ENCODE results near the gene DOCK6. TPM values are rescaled to one million over a fixed set of nuclear protein-coding genes. Genes with fewer than 3 reads are reported as not detected.

Gene DOCK6
- total RNA-seq, 2 donors from 2014 or later, result 30.5 to 49.3 TPM

DNA sequence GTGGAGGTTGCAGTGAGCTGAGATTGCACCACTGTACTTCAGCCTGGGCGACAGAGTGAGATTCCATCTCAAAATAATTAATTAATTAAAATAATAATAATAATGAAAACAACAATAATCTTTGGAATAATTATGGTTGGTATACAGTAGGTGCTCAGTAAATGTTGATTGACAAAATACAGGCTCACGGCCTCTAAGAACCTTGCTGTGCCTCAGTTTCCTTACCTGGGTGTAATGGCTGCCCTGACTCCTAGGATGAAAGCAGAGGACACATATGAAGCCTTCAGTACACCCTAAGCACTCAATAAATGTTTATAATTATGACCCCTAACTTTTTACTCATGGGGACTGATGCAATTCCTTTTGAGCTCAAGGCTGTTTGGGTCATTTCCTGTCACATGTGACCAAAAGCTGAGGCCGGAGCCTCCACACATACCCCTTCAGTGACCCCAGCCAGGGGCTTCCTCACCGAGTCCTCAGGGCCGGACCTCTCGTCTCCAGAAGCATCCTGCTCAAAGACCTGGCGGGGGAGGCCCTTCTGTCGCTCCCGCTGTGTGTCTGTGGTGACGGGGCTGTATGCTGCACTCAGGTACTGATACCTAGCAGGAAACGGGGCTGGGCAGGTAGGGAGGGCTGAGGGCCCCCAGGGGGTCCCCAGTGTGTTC is 10.5 kb downstream of the DOCK6 start:
- no peak for ATAC-seq (ENCODE audit: insufficient number of reproducible peaks, low FRiP score, low read depth)
- Histone ChIP-seq H3K9me3 (no peaks in the 10 kb centered on the region), H3K27ac (no peak overlapping the region), H3K4me1 (ENCODE audit: control insufficient read depth in 1 of 2, low read depth in 2 of 2) (peaks cover 0 to 7% of the 10 kb centered on the region in 2 donors), H3K27me3 (replicated peaks; ENCODE audit: insufficient read depth) (no peaks in the 10 kb centered on the region), H3K36me3 (peaks cover 11% of the 10 kb centered on the region), H3K4me3 (no peak overlapping the region)
- TF ChIP-seq, protein P1, sequence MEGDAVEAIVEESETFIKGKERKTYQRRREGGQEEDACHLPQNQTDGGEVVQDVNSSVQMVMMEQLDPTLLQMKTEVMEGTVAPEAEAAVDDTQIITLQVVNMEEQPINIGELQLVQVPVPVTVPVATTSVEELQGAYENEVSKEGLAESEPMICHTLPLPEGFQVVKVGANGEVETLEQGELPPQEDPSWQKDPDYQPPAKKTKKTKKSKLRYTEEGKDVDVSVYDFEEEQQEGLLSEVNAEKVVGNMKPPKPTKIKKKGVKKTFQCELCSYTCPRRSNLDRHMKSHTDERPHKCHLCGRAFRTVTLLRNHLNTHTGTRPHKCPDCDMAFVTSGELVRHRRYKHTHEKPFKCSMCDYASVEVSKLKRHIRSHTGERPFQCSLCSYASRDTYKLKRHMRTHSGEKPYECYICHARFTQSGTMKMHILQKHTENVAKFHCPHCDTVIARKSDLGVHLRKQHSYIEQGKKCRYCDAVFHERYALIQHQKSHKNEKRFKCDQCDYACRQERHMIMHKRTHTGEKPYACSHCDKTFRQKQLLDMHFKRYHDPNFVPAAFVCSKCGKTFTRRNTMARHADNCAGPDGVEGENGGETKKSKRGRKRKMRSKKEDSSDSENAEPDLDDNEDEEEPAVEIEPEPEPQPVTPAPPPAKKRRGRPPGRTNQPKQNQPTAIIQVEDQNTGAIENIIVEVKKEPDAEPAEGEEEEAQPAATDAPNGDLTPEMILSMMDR (IDR thresholded peaks at IDR 0.05), result no peak
- no peak for DNase-seq (ENCODE audit: low spot score)

DNA sequence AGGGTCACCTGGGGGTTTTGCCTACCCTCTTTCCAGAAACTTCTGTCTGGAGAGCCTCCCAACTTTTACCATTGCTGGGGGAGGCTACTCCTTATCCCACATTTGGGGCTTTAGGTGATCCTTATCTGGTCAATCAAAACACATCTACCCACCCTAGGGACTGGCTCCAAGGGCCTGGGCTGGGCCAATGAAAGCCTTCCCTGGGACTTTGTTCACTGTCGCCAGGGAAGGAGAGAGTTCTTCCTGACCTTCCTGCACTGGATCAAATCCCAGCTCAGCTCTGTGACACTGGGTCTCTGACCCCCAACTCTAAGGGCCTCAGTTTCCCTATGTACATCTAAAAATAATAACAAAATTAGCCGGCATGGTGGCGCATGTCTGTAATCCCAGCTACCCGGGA is 11.1 kb downstream of the DOCK6 start:
- no peaks in the 10 kb centered on the region for H3K27me3 ChIP-seq (replicated peaks; ENCODE audit: insufficient read depth)
- H3K4me1 ChIP-seq (ENCODE audit: control insufficient read depth in 1 of 2, low read depth in 2 of 2), result peaks cover 0 to 7% of the 10 kb centered on the region in 2 donors
- H3K9me3 ChIP-seq, result no peaks in the 10 kb centered on the region
- H3K36me3 ChIP-seq, result peaks cover 11% of the 10 kb centered on the region
- DNase-seq (ENCODE audit: low spot score), result no peak
- no peak overlapping the region for H3K4me3 ChIP-seq
- TF ChIP-seq, protein P1 (IDR thresholded peaks at IDR 0.05), result no peak
- no peak for ATAC-seq (ENCODE audit: insufficient number of reproducible peaks, low FRiP score, low read depth)
- H3K27ac ChIP-seq, result no peak overlapping the region

DNA sequence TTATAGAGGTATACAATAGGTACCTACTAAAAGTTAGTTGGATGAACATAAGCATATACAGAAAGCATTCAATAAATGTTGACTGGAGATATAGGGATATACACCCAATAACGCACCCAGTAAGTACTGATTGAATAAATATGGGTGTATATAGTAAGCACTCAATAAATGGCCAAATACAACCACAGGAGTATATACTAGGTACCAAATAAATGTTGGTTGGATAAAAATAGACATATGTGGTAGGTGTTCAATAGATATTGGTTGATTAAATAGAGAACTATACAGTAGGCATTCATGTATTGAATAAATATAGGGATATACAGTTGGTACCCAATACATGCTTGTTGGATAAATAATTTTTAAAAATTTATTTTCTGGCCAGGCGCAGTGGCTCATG is 13.5 kb downstream of the DOCK6 start:
- DNase-seq (ENCODE audit: low spot score) (no peak), ATAC-seq (ENCODE audit: insufficient number of reproducible peaks, low FRiP score, low read depth) (no peak)
- Histone ChIP-seq H3K4me1 (ENCODE audit: control insufficient read depth in 1 of 2, low read depth in 2 of 2) (peaks cover 0 to 7% of the 10 kb centered on the region in 2 donors), H3K9me3 (no peaks in the 10 kb centered on the region), H3K27me3 (replicated peaks; ENCODE audit: insufficient read depth) (no peaks in the 10 kb centered on the region), H3K27ac (no peak overlapping the region), H3K4me3 (no peak overlapping the region), H3K36me3 (peaks cover 11% of the 10 kb centered on the region)
- TF ChIP-seq, protein P1 (IDR thresholded peaks at IDR 0.05), result no peak

DNA sequence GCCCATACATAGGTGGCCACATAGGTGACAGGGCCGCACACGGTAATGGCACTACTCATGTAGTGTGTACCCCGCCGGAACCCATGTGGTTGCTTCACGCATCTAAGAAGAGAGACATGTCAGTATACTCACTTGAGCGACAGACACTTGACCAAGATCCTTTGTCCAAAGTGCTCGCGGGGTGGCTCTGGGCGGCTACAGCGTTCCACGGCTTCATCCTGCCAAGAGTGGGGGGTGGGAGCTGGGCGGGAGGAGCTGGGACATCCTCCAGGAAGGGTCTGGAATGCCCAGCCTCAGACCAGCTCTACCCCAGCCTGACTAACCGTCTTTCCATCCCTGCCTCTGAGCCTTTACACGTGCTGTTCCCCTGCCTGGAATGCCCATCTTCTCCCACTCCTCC is 14.4 kb downstream of the DOCK6 start:
- Histone ChIP-seq H3K4me3 (no peak overlapping the region), H3K27me3 (replicated peaks; ENCODE audit: insufficient read depth) (no peaks in the 10 kb centered on the region), H3K4me1 (ENCODE audit: control insufficient read depth in 1 of 2, low read depth in 2 of 2) (peaks cover 0 to 12% of the 10 kb centered on the region in 2 donors), H3K27ac (no peak overlapping the region), H3K9me3 (no peaks in the 10 kb centered on the region), H3K36me3 (peaks cover 11% of the 10 kb centered on the region)
- DNase-seq (ENCODE audit: low spot score), result no peak
- TF ChIP-seq, protein P1 (IDR thresholded peaks at IDR 0.05), result no peak
- no peak for ATAC-seq (ENCODE audit: insufficient number of reproducible peaks, low FRiP score, low read depth)

DNA sequence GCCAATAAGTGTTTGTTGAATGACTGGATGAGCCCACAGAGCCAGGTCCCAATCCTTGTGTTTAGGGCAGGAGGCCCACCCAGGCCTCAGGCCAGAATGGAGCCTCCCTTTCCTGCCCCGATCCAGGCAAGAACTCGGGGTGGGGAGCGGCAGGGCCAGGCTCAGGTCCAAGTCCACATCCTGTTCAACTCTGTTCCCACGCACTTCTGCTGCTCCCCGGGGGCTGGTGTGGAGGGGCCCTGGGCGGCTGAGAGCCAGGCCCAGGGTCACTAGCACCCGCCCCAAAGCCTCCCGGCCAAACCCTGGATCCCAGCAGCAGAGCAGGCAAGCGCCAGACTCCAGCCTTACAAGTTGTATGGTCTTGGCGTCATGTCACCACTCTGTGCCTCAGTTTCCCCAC is 14.9 kb downstream of the DOCK6 start:
- no peaks in the 10 kb centered on the region for H3K27me3 ChIP-seq (replicated peaks; ENCODE audit: insufficient read depth)
- H3K4me1 ChIP-seq (ENCODE audit: control insufficient read depth in 1 of 2, low read depth in 2 of 2), result peaks cover 0 to 12% of the 10 kb centered on the region in 2 donors
- TF ChIP-seq, protein P1 (IDR thresholded peaks at IDR 0.05), result no peak
- no peak overlapping the region for H3K27ac ChIP-seq
- H3K4me3 ChIP-seq, result no peak overlapping the region
- DNase-seq (ENCODE audit: low spot score) (no peak), ATAC-seq (ENCODE audit: insufficient number of reproducible peaks, low FRiP score, low read depth) (no peak)
- H3K9me3 ChIP-seq, result no peaks in the 10 kb centered on the region
- peaks cover 11% of the 10 kb centered on the region for H3K36me3 ChIP-seq

Data from thoracic aorta (tissue), 2 donors.